ENCODE data around the gene RABL3.

DNA sequence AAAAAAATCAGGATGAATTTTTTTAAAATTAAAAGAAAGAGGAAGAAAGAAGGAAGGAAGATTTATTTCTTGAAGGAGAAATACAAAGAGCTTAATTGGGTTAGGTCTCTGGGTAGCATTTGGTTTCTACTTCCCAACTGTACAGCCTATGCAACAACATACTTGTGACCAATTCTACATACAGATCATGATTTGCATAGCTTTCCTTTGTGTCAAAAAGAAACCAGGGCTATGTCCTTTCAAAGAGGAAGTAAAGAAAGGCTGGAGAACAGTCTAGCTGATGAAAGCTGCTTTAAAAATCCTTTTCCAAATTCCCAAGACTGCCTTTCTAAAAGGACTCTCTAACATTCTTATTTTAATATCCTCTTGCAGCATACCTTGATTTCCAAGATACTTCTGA is 54.2 kb downstream of the RABL3 start:
- TF ChIP-seq POLR2A (IDR thresholded peaks at IDR 0.05; ENCODE audit: low read depth, low read length), result no peak
- TF ChIP-seq POLR2AphosphoS5 (IDR thresholded peaks at IDR 0.05; ENCODE audit: low read depth, low read length), result no peak

All from GM12892 (cell line).